Activated T-helper 17 cell treated with anti-CD3 and anti-CD28 coated beads, Interleukin-2, amount 50 U/mL, for 72 hours (primary cell): ENCODE data around the gene ZNF791. TPM values are rescaled to one million over a fixed set of nuclear protein-coding genes. Genes with fewer than 3 reads are reported as not detected.
"Not testable (repeated sequence)": the region's sequence is repeated elsewhere in the genome, so short reads cannot be mapped to it uniquely, and the experiment has no call there.

Experiments
- ATAC-seq: fragments of 150-1000 bp; cut with Tn5 transposase; replicated peaks from 2 replicates; pipeline ENCODE4 v1.10.0; 2021; ENCODE audit warnings: mild to moderate bottlenecking, moderate library complexity
- H3K27ac Mint-ChIP-seq: one replicate; pipeline ENCODE4 v1.8.0; 2022; ENCODE audit warnings: mixed read lengths
- H3K27me3 Mint-ChIP-seq: one replicate; pipeline ENCODE4 v1.8.0; 2022; ENCODE audit warnings: mixed read lengths
- H3K36me3 Mint-ChIP-seq: one replicate; pipeline ENCODE4 v1.8.0; 2022; ENCODE audit warnings: low read depth, mild to moderate bottlenecking, mixed read lengths
- H3K4me1 Mint-ChIP-seq: one replicate; pipeline ENCODE4 v1.8.0; 2022; ENCODE audit warnings: mixed read lengths
- H3K4me3 Mint-ChIP-seq: one replicate; pipeline ENCODE4 v1.8.0; 2022; ENCODE audit warnings: mild to moderate bottlenecking, mixed read lengths
- H3K9me3 Mint-ChIP-seq: one replicate; pipeline ENCODE4 v1.8.0; 2022; ENCODE audit warnings: mixed read lengths
- total RNA-seq, 2 donors: library from RNA; stranded (reverse); gene quantifications; one replicate each; pipeline ENCODE4 v1.2.3, GENCODE V29; 2022

ZNF791 gene
- total RNA-seq, result 10 to 100 TPM; 16.7 to 19.0 TPM

- peak; percentile 96 for ATAC-seq
- Mint-ChIP-seq H3K4me1 (peaks cover 7% of the 10 kb centered on the region), H3K36me3 (peaks cover 38% of the 10 kb centered on the region)
Measured at GRCh38 chr19:12610540-12611360, at the start of gene ZNF791, which contains the start of gene ZNF490. Gene ZNF791, plus strand, starts transcription at chr19:12610920. Its CDS starts 160 bp downstream, at chr19:12611080. Gene ZNF490, minus strand, starts transcription at chr19:12610813. Its CDS starts 133 bp downstream, at chr19:12610680.

GRCh38 chr19:12564016-12564664 is 46.6 kb upstream of the ZNF791 start:
- no peaks in the 10 kb centered on the region for H3K36me3 Mint-ChIP-seq
- no peak overlapping the region for H3K27ac Mint-ChIP-seq
- ATAC-seq, result peak; percentile 95
- H3K27me3 Mint-ChIP-seq, result no peaks in the 10 kb centered on the region
- no peak overlapping the region for H3K4me3 Mint-ChIP-seq
- H3K4me1 Mint-ChIP-seq, result peaks cover 5% of the 10 kb centered on the region
- H3K9me3 Mint-ChIP-seq, result no peaks in the 10 kb centered on the region

More at GRCh38 chr19:12610540-12611360, at the start of gene ZNF791, which contains the start of gene ZNF490:
- H3K27ac Mint-ChIP-seq, result peak within 1 kb of the TSS; percentile 94
- peak within 1 kb of the TSS; percentile 99 for H3K4me3 Mint-ChIP-seq
- no peaks in the 10 kb centered on the region for H3K9me3 Mint-ChIP-seq
- H3K27me3 Mint-ChIP-seq, result no peaks in the 10 kb centered on the region

- not testable (repeated sequence) for H3K4me1 Mint-ChIP-seq, ATAC-seq, H3K36me3 Mint-ChIP-seq, H3K27ac Mint-ChIP-seq, H3K27me3 Mint-ChIP-seq, H3K4me3 Mint-ChIP-seq, H3K9me3 Mint-ChIP-seq
Measured at GRCh38 chr19:12566380-12566779, 44.3 kb upstream of the ZNF791 start.

GRCh38 chr19:12567951-12568350 is 42.8 kb upstream of the ZNF791 start:
- no peak overlapping the region for H3K4me3 Mint-ChIP-seq
- no peak for ATAC-seq
- H3K4me1 Mint-ChIP-seq, result peaks cover 5% of the 10 kb centered on the region
- no peaks in the 10 kb centered on the region for H3K9me3 Mint-ChIP-seq
- no peaks in the 10 kb centered on the region for H3K27me3 Mint-ChIP-seq
- no peak overlapping the region for H3K27ac Mint-ChIP-seq
- no peaks in the 10 kb centered on the region for H3K36me3 Mint-ChIP-seq

- no peak for ATAC-seq
- no peaks in the 10 kb centered on the region for H3K27me3 Mint-ChIP-seq
- H3K4me1 Mint-ChIP-seq, result peaks cover 5% of the 10 kb centered on the region
- no peak overlapping the region for H3K27ac Mint-ChIP-seq
- H3K4me3 Mint-ChIP-seq, result no peak overlapping the region
- H3K9me3 Mint-ChIP-seq, result no peaks in the 10 kb centered on the region
- peaks cover 10% of the 10 kb centered on the region for H3K36me3 Mint-ChIP-seq
Measured at GRCh38 chr19:12574036-12574435, 36.7 kb upstream of the ZNF791 start.

GRCh38 chr19:12578641-12579040 is 32.1 kb upstream of the ZNF791 start:
- H3K36me3 Mint-ChIP-seq, result peaks cover 54% of the 10 kb centered on the region
- no peaks in the 10 kb centered on the region for H3K27me3 Mint-ChIP-seq
- H3K27ac Mint-ChIP-seq, result no peak overlapping the region
- H3K4me3 Mint-ChIP-seq, result no peak overlapping the region
- no peak for ATAC-seq
- peaks cover 5% of the 10 kb centered on the region for H3K4me1 Mint-ChIP-seq
- peaks cover 8% of the 10 kb centered on the region for H3K9me3 Mint-ChIP-seq

- Mint-ChIP-seq H3K9me3 (peaks cover 8% of the 10 kb centered on the region), H3K27me3 (no peaks in the 10 kb centered on the region), H3K36me3 (peaks cover 56% of the 10 kb centered on the region), H3K27ac (no peak overlapping the region), H3K4me3 (no peak overlapping the region), H3K4me1 (no peaks in the 10 kb centered on the region)
- no peak for ATAC-seq
Measured at GRCh38 chr19:12580180-12580694, 30.5 kb upstream of the ZNF791 start.

GRCh38 chr19:12581100-12581499 is 29.6 kb upstream of the ZNF791 start:
- no peak overlapping the region for H3K27ac Mint-ChIP-seq

GRCh38 chr19:12596485-12596884 is 14.2 kb upstream of the ZNF791 start:
- Mint-ChIP-seq H3K27ac (no peak overlapping the region), H3K36me3 (peaks cover 23% of the 10 kb centered on the region), H3K4me3 (no peak overlapping the region), H3K4me1 (no peaks in the 10 kb centered on the region), H3K27me3 (no peaks in the 10 kb centered on the region), H3K9me3 (no peaks in the 10 kb centered on the region)
- ATAC-seq, result no peak

More at GRCh38 chr19:12581100-12581499, 29.6 kb upstream of the ZNF791 start:
- Mint-ChIP-seq H3K36me3 (peaks cover 56% of the 10 kb centered on the region), H3K4me3 (no peak overlapping the region), H3K9me3 (peaks cover 8% of the 10 kb centered on the region), H3K4me1 (no peaks in the 10 kb centered on the region), H3K27me3 (no peaks in the 10 kb centered on the region)
- ATAC-seq, result no peak

- Mint-ChIP-seq H3K27ac (no peak overlapping the region), H3K9me3 (no peaks in the 10 kb centered on the region), H3K4me1 (no peaks in the 10 kb centered on the region), H3K27me3 (no peaks in the 10 kb centered on the region), H3K36me3 (peaks cover 23% of the 10 kb centered on the region), H3K4me3 (no peak overlapping the region)
- ATAC-seq, result no peak
Measured at GRCh38 chr19:12596927-12597548, 13.7 kb upstream of the ZNF791 start.

- Mint-ChIP-seq H3K9me3 (no peaks in the 10 kb centered on the region), H3K27me3 (no peaks in the 10 kb centered on the region), H3K4me3 (no peak overlapping the region), H3K36me3 (peaks cover 23% of the 10 kb centered on the region), H3K27ac (no peak overlapping the region), H3K4me1 (no peaks in the 10 kb centered on the region)
- ATAC-seq, result no peak
Measured at GRCh38 chr19:12597594-12597993, 13.1 kb upstream of the ZNF791 start.

- Mint-ChIP-seq H3K4me3 (peak overlapping the region; percentile 37), H3K4me1 (no peaks in the 10 kb centered on the region), H3K27ac (peak overlapping the region; percentile 77)
Measured at GRCh38 chr19:12603714-12604113, 7.0 kb upstream of the ZNF791 start.

GRCh38 chr19:12606796-12607195 is 3.9 kb upstream of the ZNF791 start:
- ATAC-seq, result no peak
- Mint-ChIP-seq H3K27ac (no peak overlapping the region), H3K9me3 (no peaks in the 10 kb centered on the region), H3K36me3 (peaks cover 8% of the 10 kb centered on the region), H3K4me3 (no peak overlapping the region), H3K4me1 (no peaks in the 10 kb centered on the region), H3K27me3 (no peaks in the 10 kb centered on the region)

More at GRCh38 chr19:12603714-12604113, 7.0 kb upstream of the ZNF791 start:
- peak; percentile 100 for ATAC-seq
- Mint-ChIP-seq H3K36me3 (peaks cover 16% of the 10 kb centered on the region), H3K9me3 (no peaks in the 10 kb centered on the region), H3K27me3 (no peaks in the 10 kb centered on the region)

GRCh38 chr19:12607631-12608030 is 3.1 kb upstream of the ZNF791 start:
- no peak overlapping the region for H3K4me3 Mint-ChIP-seq
- no peaks in the 10 kb centered on the region for H3K9me3 Mint-ChIP-seq
- no peak overlapping the region for H3K27ac Mint-ChIP-seq
- no peak for ATAC-seq
- H3K27me3 Mint-ChIP-seq, result no peaks in the 10 kb centered on the region
- peaks cover 9% of the 10 kb centered on the region for H3K36me3 Mint-ChIP-seq
- H3K4me1 Mint-ChIP-seq, result no peaks in the 10 kb centered on the region
